ENCODE measurements around the gene CHRNA4. TPM values are rescaled to one million over a fixed set of nuclear protein-coding genes. Genes with fewer than 3 reads are reported as not detected.

The CHRNA4 gene
- total RNA-seq, 2 experiments from 2014 or later, result not detected

DNA sequence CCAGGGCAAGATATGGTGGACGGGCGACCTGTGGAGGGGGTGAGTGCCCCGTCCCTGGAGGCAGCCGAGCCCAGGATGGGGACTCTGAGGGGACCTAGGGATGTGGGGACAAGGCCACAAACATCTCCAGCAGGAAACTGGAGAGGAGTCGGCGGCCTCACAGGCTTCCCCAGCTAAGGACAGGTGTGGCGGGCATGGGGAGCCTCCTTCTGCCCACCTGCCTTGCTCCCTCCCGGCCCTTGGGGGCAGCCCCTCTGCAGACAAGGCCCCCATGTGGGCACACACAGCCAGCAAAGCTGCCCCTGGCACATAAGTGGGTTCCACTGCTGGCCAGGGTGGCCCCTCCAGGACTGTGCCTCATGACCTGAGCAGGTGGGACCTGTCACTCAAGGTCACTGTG lies 4.6 kb downstream of the CHRNA4 start:
- Mint-ChIP-seq H3K27me3 (peaks cover 22% of the 10 kb centered on the region), H3K9me3 (no peaks in the 10 kb centered on the region), H3K4me1 (no peaks in the 10 kb centered on the region), H3K36me3 (no peaks in the 10 kb centered on the region), H3K27ac (no peak overlapping the region), H3K4me3 (no peak overlapping the region)
- no peak for DNase-seq

DNA sequence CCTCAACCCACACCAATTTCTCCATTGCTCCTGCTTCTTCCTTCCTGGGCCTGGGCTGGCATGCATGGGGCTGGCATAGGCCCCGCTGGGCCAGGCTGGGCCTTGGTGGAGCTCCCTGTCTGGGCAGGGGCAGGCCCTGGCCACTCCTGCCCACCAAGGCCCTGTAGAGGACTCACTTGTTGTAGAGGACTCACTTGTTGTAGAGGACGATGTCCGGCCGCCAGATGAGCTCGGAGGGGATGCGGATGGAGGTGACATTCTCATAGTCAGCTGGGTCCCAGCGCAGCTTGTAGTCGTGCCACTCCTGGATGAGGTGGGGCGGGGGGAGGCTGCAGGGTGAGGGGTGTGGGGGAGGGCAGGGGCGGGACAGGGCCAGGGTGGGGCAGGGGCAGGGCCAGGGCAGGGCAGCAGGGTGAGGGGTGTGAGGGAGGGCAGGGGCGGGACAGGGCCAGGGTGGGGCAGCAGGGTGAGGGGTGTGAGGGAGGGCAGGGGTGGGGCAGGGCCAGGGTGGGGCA lies 5.3 kb downstream of the CHRNA4 start:
- no peak for DNase-seq
- Mint-ChIP-seq H3K27ac (no peak overlapping the region), H3K4me3 (no peak overlapping the region), H3K27me3 (peaks cover 21% of the 10 kb centered on the region), H3K4me1 (no peaks in the 10 kb centered on the region), H3K36me3 (no peaks in the 10 kb centered on the region), H3K9me3 (no peaks in the 10 kb centered on the region)

- Mint-ChIP-seq H3K27ac (no peak overlapping the region), H3K36me3 (no peaks in the 10 kb centered on the region), H3K4me3 (no peak overlapping the region), H3K4me1 (no peaks in the 10 kb centered on the region), H3K27me3 (peaks cover 12% of the 10 kb centered on the region), H3K9me3 (peaks cover 5% of the 10 kb centered on the region)
- no peak for DNase-seq
Observed at GRCh38 chr20:63354636-63355350, 6.4 kb downstream of the CHRNA4 start.

- H3K4me3 Mint-ChIP-seq, result no peak overlapping the region
- DNase-seq, result no peak
- H3K27ac Mint-ChIP-seq, result no peak overlapping the region
- H3K36me3 Mint-ChIP-seq, result no peaks in the 10 kb centered on the region
- no peaks in the 10 kb centered on the region for H3K4me1 Mint-ChIP-seq
- H3K9me3 Mint-ChIP-seq, result peaks cover 5% of the 10 kb centered on the region
- no peaks in the 10 kb centered on the region for H3K27me3 Mint-ChIP-seq
Observed at GRCh38 chr20:63352811-63353221, 8.3 kb downstream of the CHRNA4 start.

GRCh38 chr20:63351811-63352591 lies 9.1 kb downstream of the CHRNA4 start:
- Mint-ChIP-seq H3K4me1 (no peaks in the 10 kb centered on the region), H3K27me3 (no peaks in the 10 kb centered on the region), H3K4me3 (no peak overlapping the region), H3K9me3 (peaks cover 5% of the 10 kb centered on the region), H3K27ac (no peak overlapping the region), H3K36me3 (no peaks in the 10 kb centered on the region)
- DNase-seq, result no peak

GRCh38 chr20:63351326-63351700 lies 9.8 kb downstream of the CHRNA4 start:
- H3K27me3 Mint-ChIP-seq, result no peaks in the 10 kb centered on the region
- peaks cover 5% of the 10 kb centered on the region for H3K9me3 Mint-ChIP-seq
- DNase-seq, result no peak
- H3K27ac Mint-ChIP-seq, result no peak overlapping the region
- H3K4me1 Mint-ChIP-seq, result no peaks in the 10 kb centered on the region
- H3K4me3 Mint-ChIP-seq, result no peak overlapping the region
- H3K36me3 Mint-ChIP-seq, result no peaks in the 10 kb centered on the region

- DNase-seq, result no peak
- Mint-ChIP-seq H3K27me3 (no peaks in the 10 kb centered on the region), H3K27ac (no peak overlapping the region), H3K4me3 (no peak overlapping the region), H3K36me3 (no peaks in the 10 kb centered on the region), H3K9me3 (peaks cover 5% of the 10 kb centered on the region), H3K4me1 (no peaks in the 10 kb centered on the region)
Observed at GRCh38 chr20:63350597-63351325, 10.4 kb downstream of the CHRNA4 start.

- no peak for DNase-seq
- H3K4me3 Mint-ChIP-seq, result no peak overlapping the region
- no peaks in the 10 kb centered on the region for H3K36me3 Mint-ChIP-seq
- no peaks in the 10 kb centered on the region for H3K27me3 Mint-ChIP-seq
- H3K9me3 Mint-ChIP-seq, result peaks cover 5% of the 10 kb centered on the region
- H3K4me1 Mint-ChIP-seq, result no peaks in the 10 kb centered on the region
- no peak overlapping the region for H3K27ac Mint-ChIP-seq
Observed at GRCh38 chr20:63350196-63350595, 11.0 kb downstream of the CHRNA4 start.

GRCh38 chr20:63349516-63349895 lies 11.6 kb downstream of the CHRNA4 start:
- no peak overlapping the region for H3K4me3 Mint-ChIP-seq
- no peak overlapping the region for H3K27ac Mint-ChIP-seq
- no peak for DNase-seq
- H3K36me3 Mint-ChIP-seq, result no peaks in the 10 kb centered on the region
- H3K27me3 Mint-ChIP-seq, result no peaks in the 10 kb centered on the region
- H3K9me3 Mint-ChIP-seq, result peaks cover 5% of the 10 kb centered on the region
- H3K4me1 Mint-ChIP-seq, result no peaks in the 10 kb centered on the region

GRCh38 chr20:63348828-63349515 lies 12.2 kb downstream of the CHRNA4 start:
- no peak for DNase-seq
- H3K27me3 Mint-ChIP-seq, result no peaks in the 10 kb centered on the region
- no peaks in the 10 kb centered on the region for H3K36me3 Mint-ChIP-seq
- no peak overlapping the region for H3K27ac Mint-ChIP-seq
- H3K9me3 Mint-ChIP-seq, result peaks cover 5% of the 10 kb centered on the region
- no peak overlapping the region for H3K4me3 Mint-ChIP-seq
- H3K4me1 Mint-ChIP-seq, result no peaks in the 10 kb centered on the region

DNA sequence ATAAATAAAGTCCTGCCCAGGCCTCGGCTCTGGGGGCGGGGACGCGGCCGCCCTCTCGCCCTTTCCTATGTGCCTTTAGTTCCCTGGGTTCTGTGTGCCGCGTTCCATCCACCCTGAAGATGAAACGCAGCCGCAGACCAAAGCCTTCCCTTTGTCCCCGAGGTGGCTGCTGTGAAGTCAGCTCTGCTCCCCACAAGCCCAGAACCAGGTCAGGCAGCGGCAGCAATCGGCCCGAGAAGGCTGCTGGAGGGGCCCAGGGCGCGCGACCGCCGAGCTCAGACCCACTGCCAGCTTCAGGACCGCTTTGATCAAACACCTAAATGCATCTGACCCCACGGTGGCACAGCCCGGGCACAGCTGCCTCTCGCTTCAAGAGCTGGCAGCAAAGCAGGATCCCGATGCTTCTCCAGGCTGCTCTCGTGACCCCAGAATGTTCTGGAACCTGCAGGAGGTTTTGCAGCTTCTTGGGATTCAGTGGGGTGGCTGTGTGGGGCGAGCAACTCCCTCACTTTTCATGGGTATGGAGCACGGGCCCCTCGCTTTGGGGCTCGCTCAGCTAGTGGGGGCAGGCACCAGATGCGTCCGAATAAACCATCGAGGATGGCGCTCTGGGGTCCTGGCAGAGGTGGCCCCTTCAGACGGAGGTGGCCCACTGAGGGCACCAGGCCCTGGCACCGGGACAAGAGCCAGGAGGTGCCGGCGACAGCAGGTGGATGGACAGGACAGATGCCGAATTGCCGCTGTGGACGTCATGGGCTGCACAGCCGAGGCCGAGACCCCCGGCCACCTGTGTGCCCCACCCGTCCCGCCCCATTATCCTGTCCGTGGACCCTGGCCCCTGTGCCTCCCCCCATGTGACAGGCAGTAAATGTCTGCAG lies 13.0 kb downstream of the CHRNA4 start:
- H3K4me3 Mint-ChIP-seq, result no peak overlapping the region
- no peaks in the 10 kb centered on the region for H3K36me3 Mint-ChIP-seq
- no peak for DNase-seq
- H3K4me1 Mint-ChIP-seq, result no peaks in the 10 kb centered on the region
- no peak overlapping the region for H3K27ac Mint-ChIP-seq
- peaks cover 5% of the 10 kb centered on the region for H3K9me3 Mint-ChIP-seq
- H3K27me3 Mint-ChIP-seq, result no peaks in the 10 kb centered on the region

DNA sequence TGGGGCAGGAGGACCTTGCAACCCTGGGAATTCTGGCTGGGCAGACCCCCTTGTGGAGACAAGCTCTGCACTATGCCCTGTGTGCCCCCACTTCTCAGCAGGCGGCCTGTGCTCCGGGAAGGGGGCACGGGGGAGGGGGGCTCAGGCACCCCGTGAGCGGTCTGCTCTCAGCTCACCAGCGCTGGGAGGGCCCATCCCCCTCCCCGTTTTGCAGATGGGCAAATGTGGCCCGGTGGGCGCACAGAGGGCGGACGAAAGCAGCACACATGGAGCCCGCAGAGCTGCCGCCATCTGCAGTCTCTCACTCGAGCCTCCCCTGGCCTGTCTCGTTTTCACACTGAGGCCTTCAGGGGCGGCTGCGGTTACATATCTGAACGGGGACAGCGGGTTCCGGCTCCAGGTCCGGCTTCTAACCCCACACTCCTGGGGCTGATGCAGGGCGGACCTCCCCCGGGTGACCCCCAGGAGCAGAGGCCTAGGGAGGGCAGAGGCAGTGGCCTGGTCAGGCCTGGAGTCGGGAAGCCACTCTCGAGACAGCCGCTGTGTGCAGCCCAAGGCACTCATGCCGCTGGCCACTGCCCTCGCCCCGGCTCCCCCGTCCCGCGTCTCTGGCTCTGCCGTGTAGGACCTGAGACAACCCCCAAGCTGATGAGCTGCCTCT lies 13.9 kb downstream of the CHRNA4 start:
- Mint-ChIP-seq H3K36me3 (no peaks in the 10 kb centered on the region), H3K4me1 (no peaks in the 10 kb centered on the region), H3K9me3 (peaks cover 5% of the 10 kb centered on the region), H3K27me3 (no peaks in the 10 kb centered on the region), H3K4me3 (no peak overlapping the region), H3K27ac (no peak overlapping the region)
- DNase-seq, result no peak

DNA sequence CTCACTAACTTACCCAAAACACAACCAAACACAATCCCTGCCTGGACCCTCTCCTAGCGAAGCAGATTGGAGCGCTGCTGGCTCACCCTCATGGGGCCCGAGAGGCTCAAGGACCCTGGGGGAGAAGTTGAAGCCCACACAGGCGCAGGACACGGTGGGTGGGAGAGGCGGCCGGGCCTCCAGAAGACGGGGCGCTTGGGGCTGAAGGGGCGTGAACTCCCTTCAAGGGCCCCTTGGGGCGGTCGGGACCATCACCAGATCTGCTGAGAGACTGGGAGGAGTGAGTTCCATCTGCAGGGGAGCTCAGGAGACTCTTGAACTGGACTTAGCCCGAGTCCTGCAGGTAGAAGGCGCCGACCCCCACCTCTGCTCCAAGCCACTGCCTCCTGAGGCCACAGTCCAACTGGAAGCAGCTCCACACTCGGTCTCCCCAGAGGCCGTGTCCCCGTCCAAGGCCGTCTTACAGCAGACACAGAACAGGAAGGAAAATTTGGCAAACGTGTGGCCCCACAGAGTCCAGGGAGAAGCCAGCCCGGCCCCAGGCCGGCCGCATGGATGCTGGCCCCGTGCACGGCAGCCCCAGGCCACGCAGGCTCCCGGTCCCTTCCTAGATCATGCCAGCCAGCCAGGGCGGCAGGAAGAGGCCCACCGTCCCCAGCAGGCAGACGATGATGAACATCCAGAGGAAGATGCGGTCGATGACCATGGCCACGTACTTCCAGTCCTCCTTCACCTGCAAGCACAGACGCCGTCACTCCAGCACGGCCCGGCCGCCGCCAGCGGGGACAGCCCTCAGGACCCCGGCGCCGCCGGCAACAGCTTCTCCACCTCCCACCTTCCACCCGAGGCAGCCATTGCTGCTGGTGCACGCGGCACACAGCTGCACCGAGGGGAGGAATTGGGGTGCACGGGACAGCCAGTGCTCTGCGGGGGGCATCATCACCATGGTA lies 14.7 kb downstream of the CHRNA4 start:
- DNase-seq, result no peak
- no peak overlapping the region for H3K27ac Mint-ChIP-seq
- no peak overlapping the region for H3K4me3 Mint-ChIP-seq
- H3K9me3 Mint-ChIP-seq, result peaks cover 5% of the 10 kb centered on the region
- H3K36me3 Mint-ChIP-seq, result no peaks in the 10 kb centered on the region
- H3K27me3 Mint-ChIP-seq, result no peaks in the 10 kb centered on the region
- no peaks in the 10 kb centered on the region for H3K4me1 Mint-ChIP-seq
